HG02642 (cell line): ENCODE data around the gene MST1R.

Experiments
- ATAC-seq: cut with Tn5 transposase; IDR thresholded peaks from one replicate; pipeline ENCODE4 v1.9.1; 2021; ENCODE audit warnings: mild to moderate bottlenecking; ENCODE audit not compliant: unreplicated experiment, poor library complexity

Gene MST1R

DNA sequence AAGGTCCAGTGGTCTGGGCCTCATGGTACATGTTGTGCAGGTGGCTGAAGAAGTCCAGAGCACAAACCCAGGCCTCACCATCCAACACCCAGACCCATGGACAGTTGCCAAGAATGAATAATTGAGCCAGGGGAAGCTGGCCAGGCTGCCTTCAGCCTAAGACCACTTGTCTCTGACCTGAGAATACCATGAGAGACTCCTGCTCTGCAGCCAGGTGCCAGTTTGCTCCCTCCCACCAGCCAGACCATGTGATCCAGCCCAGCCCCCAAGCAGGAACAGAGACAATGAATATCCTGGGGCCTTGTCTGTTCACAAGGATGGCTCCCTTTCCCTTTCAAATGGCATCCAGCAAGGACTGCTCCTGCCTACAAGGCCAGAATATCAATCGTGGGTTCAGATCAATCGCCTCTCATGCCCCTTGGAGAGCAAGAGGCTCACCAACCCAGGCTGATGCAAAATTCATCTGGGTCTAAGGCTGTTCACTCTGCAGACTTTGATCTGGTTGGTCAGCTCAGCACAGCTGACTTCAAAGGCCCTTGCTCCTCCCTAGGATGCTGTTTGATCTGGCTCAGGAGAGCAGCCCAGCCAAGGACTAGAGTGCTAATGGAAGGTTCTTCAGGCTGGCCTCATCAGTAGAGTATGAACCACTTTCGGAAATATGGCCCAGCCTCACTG, 60.7 kb downstream of the MST1R start:
- ATAC-seq, result no peak

- no peak for ATAC-seq
These were observed 61.9 kb downstream of the MST1R start for GRCh38 chr3:49841806-49842205.

DNA sequence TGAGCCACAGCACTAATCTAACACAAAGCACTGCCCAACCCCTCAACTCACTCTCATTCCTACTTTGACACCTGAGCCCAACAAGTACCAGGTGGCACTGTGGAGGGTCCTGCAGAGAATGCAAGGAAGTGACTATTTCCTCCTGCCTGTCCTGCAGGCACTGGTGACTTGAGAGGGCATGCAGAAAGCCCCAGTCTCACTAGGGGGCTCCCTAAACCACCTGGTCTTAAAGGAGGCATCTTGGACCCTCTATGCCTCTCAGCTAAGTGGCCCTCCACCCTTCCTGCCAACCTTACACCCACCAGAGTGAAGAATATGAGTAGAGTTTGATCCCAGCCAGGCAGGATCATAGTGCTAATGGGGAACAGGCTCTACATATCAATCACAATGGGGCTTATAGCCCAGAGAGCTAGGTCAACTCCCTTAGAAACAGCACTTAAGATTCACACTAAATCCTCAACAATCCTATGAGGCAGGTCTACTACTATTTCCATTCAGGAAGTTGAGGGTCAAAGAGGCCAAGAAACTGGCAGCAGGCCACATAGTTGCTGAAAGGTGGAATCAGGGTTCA, 62.5 kb downstream of the MST1R start:
- no peak for ATAC-seq

- ATAC-seq, result no peak
These were observed 63.3 kb downstream of the MST1R start for GRCh38 chr3:49840388-49840787.

DNA sequence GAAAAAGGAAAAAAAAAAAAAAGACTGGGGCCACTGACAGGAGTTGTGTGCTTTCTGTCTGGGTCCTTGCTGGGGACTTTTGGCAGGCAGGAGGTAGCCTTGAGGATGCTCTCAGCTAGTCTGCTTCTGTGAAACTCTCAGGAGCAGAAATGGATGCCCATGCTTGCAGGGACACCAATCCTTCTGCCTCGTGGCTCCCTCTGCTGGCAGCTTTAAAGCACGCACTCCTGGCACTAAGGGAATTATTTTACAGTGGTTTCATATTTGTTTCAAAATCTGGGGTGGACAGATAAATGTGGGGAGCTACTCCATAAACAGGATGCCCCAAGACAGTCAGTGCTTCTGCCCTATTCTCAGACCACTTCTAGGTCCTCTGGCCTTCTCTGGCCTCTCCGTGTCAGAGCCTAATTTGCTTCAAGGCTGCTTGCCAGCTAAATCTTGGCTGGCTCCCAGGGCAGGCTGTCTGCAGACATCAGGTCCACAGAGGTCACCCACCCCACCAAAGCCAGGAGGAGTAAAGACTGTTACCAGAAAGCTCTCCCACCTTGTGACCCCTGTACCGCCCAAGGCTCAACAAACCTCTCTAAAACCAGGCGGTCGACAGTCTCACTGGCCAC, 64.4 kb downstream of the MST1R start:
- no peak for ATAC-seq
